OCI-LY3 (cell line): ENCODE results near the gene LMCD1.
A peak's percentile ranks its signal among the peaks of the same experiment; 100 is the strongest.

Source experiments
- H2AFZ ChIP-seq: fragments of 200-600, 300-600 bp; shearing (Covaris generic); 2 replicates; pipeline ENCODE4 v1.6.0; 2014; ENCODE audit warnings: antibody characterized with exemption, low read depth, low read length
- H3K27ac ChIP-seq: fragments of 200-600, 300-600 bp; sonication (generic); 2 replicates; pipeline ENCODE4 v1.5.1; 2014; ENCODE audit warnings: mild to moderate bottlenecking, low read length, moderate library complexity, mixed read lengths
- H3K27me3 ChIP-seq: fragments of 200-600, 300-600 bp; sonication (generic); 2 replicates; pipeline ENCODE4 v1.6.1; 2014; ENCODE audit warnings: low read depth, low read length, mixed read lengths
- H3K36me3 ChIP-seq: fragments of 200-600, 300-600 bp; sonication (generic); replicated peaks from 2 replicates; pipeline ENCODE3; 2014; ENCODE audit warnings: low read depth, low read length, mixed read lengths
- H3K4me1 ChIP-seq: fragments of 300-600, 200-600 bp; sonication (generic); 2 replicates; pipeline ENCODE4 v1.6.1; 2014; ENCODE audit warnings: low read length, mixed read lengths
- H3K4me2 ChIP-seq: fragments of 200-600, 300-600 bp; sonication (generic); 2 replicates; pipeline ENCODE4 v1.6.1; 2014; ENCODE audit warnings: low read length, mixed read lengths
- H3K4me3 ChIP-seq: fragments of 300-600, 200-600 bp; sonication (generic); 2 replicates; pipeline ENCODE4 v1.5.1; 2014; ENCODE audit warnings: antibody characterized with exemption, mild to moderate bottlenecking, low read length, moderate library complexity
- H3K79me2 ChIP-seq: fragments of 300-600, 200-600 bp; shearing (Covaris generic); 2 replicates; pipeline ENCODE4 v1.6.1; 2014; ENCODE audit warnings: mild to moderate bottlenecking, low read length, mixed read lengths
- H3K9ac ChIP-seq: fragments of 300-600, 200-600 bp; shearing (Covaris generic); 2 replicates; pipeline ENCODE4 v1.6.0; 2014; ENCODE audit warnings: mild to moderate bottlenecking, low read length, moderate library complexity
- H3K9me3 ChIP-seq: fragments of 200-600, 300-600 bp; shearing (Covaris generic); 2 replicates; pipeline ENCODE4 v1.6.1; 2014; ENCODE audit warnings: low read length, mixed read lengths; ENCODE audit not compliant: insufficient read depth
- H4K20me1 ChIP-seq: fragments of 200-600, 300-600 bp; sonication (generic); 2 replicates; pipeline ENCODE4 v1.6.1; 2016; ENCODE audit warnings: low read length, mixed read lengths; ENCODE audit not compliant: insufficient read depth
- EZH2phosphoT487 ChIP-seq: fragments of 200-600 bp; shearing (Covaris generic); IDR thresholded peaks from 2 replicates; pipeline ENCODE4 v1.6.1; 2018; ENCODE audit warnings: antibody characterized with exemption, mixed run types, low read depth
- TF ChIP-seq, protein P1 (sequence below): fragments of 200-600, 300-600 bp; sonication (generic); IDR thresholded peaks from 2 replicates; pipeline ENCODE4 v1.5.1; 2014; ENCODE audit warnings: antibody characterized with exemption, low read length, low read depth

The LMCD1 gene

DNA sequence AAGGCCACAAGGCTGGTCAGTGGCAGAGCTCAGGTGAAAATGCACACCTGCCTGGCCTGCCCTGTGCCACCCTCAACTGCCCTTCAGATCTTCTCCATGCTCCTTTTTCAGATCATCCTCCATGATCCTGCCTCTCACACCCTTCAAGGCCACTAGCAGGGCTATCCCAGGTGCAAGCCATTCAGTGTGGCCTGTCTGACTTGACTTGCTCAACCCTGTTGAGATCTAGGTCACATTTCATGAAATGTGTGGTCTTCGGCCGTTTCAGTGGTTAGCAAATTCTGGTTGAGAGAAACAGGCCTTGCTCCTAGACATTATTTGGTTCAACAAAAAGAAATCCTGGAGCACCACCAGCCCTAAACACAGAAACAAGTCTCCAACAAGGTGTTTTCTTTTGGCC, 26.6 kb upstream of the LMCD1 start:
- Histone ChIP-seq H3K79me2 (no peaks in the 10 kb centered on the region), H4K20me1 (no peaks in the 10 kb centered on the region), H3K27me3 (no peaks in the 10 kb centered on the region), H3K27ac (no peak overlapping the region), H3K36me3 (no peaks in the 10 kb centered on the region), H3K4me1 (no peaks in the 10 kb centered on the region), H3K9me3 (no peaks in the 10 kb centered on the region), H3K9ac (no peak overlapping the region), H3K4me2 (no peak overlapping the region), H3K4me3 (no peak overlapping the region), H2AFZ (no peak overlapping the region)
- TF ChIP-seq, protein P1, sequence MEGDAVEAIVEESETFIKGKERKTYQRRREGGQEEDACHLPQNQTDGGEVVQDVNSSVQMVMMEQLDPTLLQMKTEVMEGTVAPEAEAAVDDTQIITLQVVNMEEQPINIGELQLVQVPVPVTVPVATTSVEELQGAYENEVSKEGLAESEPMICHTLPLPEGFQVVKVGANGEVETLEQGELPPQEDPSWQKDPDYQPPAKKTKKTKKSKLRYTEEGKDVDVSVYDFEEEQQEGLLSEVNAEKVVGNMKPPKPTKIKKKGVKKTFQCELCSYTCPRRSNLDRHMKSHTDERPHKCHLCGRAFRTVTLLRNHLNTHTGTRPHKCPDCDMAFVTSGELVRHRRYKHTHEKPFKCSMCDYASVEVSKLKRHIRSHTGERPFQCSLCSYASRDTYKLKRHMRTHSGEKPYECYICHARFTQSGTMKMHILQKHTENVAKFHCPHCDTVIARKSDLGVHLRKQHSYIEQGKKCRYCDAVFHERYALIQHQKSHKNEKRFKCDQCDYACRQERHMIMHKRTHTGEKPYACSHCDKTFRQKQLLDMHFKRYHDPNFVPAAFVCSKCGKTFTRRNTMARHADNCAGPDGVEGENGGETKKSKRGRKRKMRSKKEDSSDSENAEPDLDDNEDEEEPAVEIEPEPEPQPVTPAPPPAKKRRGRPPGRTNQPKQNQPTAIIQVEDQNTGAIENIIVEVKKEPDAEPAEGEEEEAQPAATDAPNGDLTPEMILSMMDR: no peak
- TF ChIP-seq EZH2phosphoT487: no peak

DNA sequence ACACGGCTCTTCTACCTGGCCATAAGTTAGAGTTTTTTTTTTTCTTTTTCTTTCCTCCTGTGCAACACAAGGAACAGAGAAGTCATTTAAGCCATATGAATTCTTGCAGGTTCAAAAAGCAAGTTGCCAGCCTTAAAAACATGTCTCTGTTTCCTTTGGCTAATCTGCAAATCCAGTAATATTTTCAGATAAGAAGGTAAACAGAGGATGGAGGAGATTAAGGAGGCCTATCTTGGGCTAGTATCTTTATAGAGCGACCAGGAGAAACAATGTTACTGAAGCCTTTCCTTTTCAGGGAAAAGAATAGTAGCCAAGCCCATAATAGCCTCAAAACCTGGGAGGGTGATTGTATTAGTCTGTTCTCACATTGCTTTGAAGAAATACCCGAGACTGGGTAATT, 20.9 kb upstream of the LMCD1 start:
- H3K4me1 ChIP-seq: no peaks in the 10 kb centered on the region
- no peaks in the 10 kb centered on the region for H3K79me2 ChIP-seq
- H3K9me3 ChIP-seq: no peaks in the 10 kb centered on the region
- TF ChIP-seq EZH2phosphoT487: no peak
- TF ChIP-seq, protein P1: no peak
- H3K9ac ChIP-seq: no peak overlapping the region
- H2AFZ ChIP-seq: no peak overlapping the region
- no peak overlapping the region for H3K4me2 ChIP-seq
- H3K27ac ChIP-seq: no peak overlapping the region
- no peaks in the 10 kb centered on the region for H3K27me3 ChIP-seq
- no peaks in the 10 kb centered on the region for H3K36me3 ChIP-seq
- H4K20me1 ChIP-seq: no peaks in the 10 kb centered on the region
- H3K4me3 ChIP-seq: no peak overlapping the region

DNA sequence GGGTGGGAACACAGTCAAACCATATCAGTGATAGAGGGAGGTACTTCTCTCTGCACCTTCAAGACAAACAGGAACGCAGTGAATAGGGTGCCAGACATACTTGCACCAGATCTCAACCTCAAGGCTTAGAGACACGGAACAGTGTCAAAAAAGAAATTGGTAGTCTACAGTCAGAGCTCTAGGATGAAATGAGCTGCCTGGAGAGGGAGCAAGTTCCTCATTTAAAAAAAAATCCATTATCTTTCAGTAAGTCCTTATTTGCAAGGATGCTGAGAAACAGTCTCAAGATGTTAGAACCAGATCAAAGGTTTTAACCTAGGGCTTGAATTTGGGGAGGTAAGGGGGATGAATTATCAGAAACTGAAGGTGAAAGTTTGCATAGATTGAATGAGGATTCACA, 20.2 kb upstream of the LMCD1 start:
- Histone ChIP-seq H3K79me2 (no peaks in the 10 kb centered on the region), H2AFZ (no peak overlapping the region), H3K9me3 (no peaks in the 10 kb centered on the region), H3K36me3 (no peaks in the 10 kb centered on the region), H4K20me1 (no peaks in the 10 kb centered on the region), H3K27me3 (no peaks in the 10 kb centered on the region), H3K4me2 (no peak overlapping the region), H3K27ac (no peak overlapping the region), H3K9ac (no peak overlapping the region), H3K4me3 (no peak overlapping the region), H3K4me1 (no peaks in the 10 kb centered on the region)
- TF ChIP-seq, protein P1: peak; percentile 17; the same call in 1 of the 2 replicates
- TF ChIP-seq EZH2phosphoT487: no peak

DNA sequence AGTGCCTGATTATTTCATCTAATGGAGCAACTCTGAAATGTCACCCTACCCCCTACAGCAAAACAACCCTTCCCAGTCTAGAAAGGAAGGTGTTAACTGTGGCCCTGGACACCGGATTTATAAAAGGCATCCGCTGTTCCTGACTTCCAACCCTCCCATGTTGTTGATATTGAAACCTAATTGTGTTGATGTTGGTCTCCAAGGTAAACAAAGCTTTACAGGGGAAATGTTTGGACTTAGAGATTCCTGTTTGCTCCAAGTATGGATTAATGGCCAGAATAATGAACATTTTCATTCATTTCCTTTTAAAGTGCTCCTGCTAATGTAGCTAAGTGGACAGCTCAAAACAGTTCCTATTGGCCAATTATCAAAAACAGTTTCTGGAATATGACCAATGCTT, 19.4 kb upstream of the LMCD1 start:
- H3K4me1 ChIP-seq: no peaks in the 10 kb centered on the region
- no peak overlapping the region for H3K4me2 ChIP-seq
- no peak overlapping the region for H3K4me3 ChIP-seq
- no peak overlapping the region for H3K9ac ChIP-seq
- no peaks in the 10 kb centered on the region for H3K36me3 ChIP-seq
- no peaks in the 10 kb centered on the region for H4K20me1 ChIP-seq
- no peaks in the 10 kb centered on the region for H3K27me3 ChIP-seq
- H2AFZ ChIP-seq: no peak overlapping the region
- TF ChIP-seq, protein P1: no peak
- no peak for TF ChIP-seq EZH2phosphoT487
- no peaks in the 10 kb centered on the region for H3K9me3 ChIP-seq
- no peak overlapping the region for H3K27ac ChIP-seq
- no peaks in the 10 kb centered on the region for H3K79me2 ChIP-seq
